Kidney capillary endothelial cell (primary cell): Measurements from ENCODE around the gene HTATIP2.
"Not testable (repeated sequence)": the region's sequence is repeated elsewhere in the genome, so short reads cannot be mapped to it uniquely, and the experiment has no call there.

Experiments
- DNase-seq: peaks from one replicate; pipeline ENCODE4 v3.0.0-alpha.2; 2018; ENCODE audit warnings: low spot score

Gene HTATIP2

GRCh38 chr11:20363500-20364340, at the start of gene HTATIP2:
Gene HTATIP2, plus strand, starts transcription at chr11:20363714. Its CDS starts 524 bp downstream, at chr11:20364238.
- DNase-seq, result peak; percentile 42

- DNase-seq, result no peak
Measured at GRCh38 chr11:20315800-20316199, 47.7 kb upstream of the HTATIP2 start.

GRCh38 chr11:20321177-20321576, 42.3 kb upstream of the HTATIP2 start:
- no peak for DNase-seq

- no peak for DNase-seq
Measured at GRCh38 chr11:20327377-20327935, 36.1 kb upstream of the HTATIP2 start.

- DNase-seq, result no peak
Measured at GRCh38 chr11:20336056-20336455, 27.5 kb upstream of the HTATIP2 start.

GRCh38 chr11:20337526-20338154, 25.9 kb upstream of the HTATIP2 start:
- DNase-seq, result no peak

- no peak for DNase-seq
Measured at GRCh38 chr11:20342347-20343141, 21.0 kb upstream of the HTATIP2 start.

GRCh38 chr11:20351136-20351535, 12.4 kb upstream of the HTATIP2 start:
- DNase-seq, result no peak

- DNase-seq, result no peak
Measured at GRCh38 chr11:20351751-20352262, 11.7 kb upstream of the HTATIP2 start.

- DNase-seq, result peak; percentile 58
Measured at GRCh38 chr11:20353829-20354434, 9.6 kb upstream of the HTATIP2 start.

GRCh38 chr11:20355221-20356219, 8.0 kb upstream of the HTATIP2 start:
- peak; percentile 54 for DNase-seq

GRCh38 chr11:20357150-20357549, 6.4 kb upstream of the HTATIP2 start:
- no peak for DNase-seq

- no peak for DNase-seq
Measured at GRCh38 chr11:20360650-20361049, 2.9 kb upstream of the HTATIP2 start.

GRCh38 chr11:20362481-20362880, 1.0 kb upstream of the HTATIP2 start:
- no peak for DNase-seq

GRCh38 chr11:20363149-20363499, 390 bp upstream of the HTATIP2 start:
- no peak for DNase-seq

GRCh38 chr11:20364341-20364792, 853 bp downstream of the HTATIP2 start:
- DNase-seq, result no peak

GRCh38 chr11:20365465-20365864, 2.0 kb downstream of the HTATIP2 start:
- not testable (repeated sequence) for DNase-seq

- peak; percentile 79 for DNase-seq
Measured at GRCh38 chr11:20367313-20367948, 3.9 kb downstream of the HTATIP2 start.

GRCh38 chr11:20368438-20368837, 4.9 kb downstream of the HTATIP2 start:
- DNase-seq, result no peak

- DNase-seq, result no peak
Measured at GRCh38 chr11:20369826-20370225, 6.3 kb downstream of the HTATIP2 start.
